Jurkat, Clone E6-1 (cell line): ENCODE measurements around the gene ADAMTSL1.

Experiments
- DNase-seq: peaks from one replicate; pipeline ENCODE4 v3.0.0-alpha.2; 2011; ENCODE audit warnings: low read depth, low spot score
- H3K4me3 ChIP-seq: 2 replicates; pipeline ENCODE4 v1.5.1; 2011; ENCODE audit warnings: mild to moderate bottlenecking, low read length, control low read depth, moderate library complexity

The ADAMTSL1 gene

DNA sequence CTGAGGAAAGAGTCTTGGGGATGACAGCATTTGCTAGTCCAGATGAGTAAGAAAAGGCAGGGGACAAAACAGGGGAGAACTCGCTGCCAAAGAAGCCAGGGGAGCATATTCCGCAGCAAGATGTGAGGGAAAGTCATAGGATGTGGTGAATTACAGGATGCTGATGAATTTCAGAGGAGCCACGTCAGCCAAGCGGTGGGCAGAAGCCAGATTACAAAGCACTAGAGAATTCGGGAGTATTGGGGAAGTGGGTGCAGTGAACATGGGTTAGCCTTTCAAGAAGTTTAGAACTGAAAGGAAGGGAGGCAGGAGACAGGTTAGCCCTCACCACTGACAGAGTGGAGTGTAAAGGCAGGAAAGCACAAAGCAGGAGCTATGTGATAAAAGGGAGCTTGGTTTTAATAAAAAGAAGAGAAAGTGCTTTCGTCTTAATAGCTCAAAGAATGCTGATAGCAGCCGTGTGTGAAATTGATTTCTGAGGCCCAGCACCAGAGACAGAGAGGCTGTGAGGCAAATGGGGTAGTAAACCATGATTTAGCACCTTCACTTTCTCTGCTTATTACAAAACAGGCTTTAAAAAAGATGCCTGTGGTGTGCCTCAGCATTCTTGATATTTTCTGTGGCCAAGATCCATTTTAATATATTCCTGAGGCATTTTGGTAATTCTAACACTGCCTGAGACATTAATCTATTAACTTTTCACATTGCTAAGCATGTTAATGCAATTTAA, 16.9 kb downstream of the ADAMTSL1 start:
- DNase-seq = no peak
- H3K4me3 ChIP-seq = no peak overlapping the region

DNA sequence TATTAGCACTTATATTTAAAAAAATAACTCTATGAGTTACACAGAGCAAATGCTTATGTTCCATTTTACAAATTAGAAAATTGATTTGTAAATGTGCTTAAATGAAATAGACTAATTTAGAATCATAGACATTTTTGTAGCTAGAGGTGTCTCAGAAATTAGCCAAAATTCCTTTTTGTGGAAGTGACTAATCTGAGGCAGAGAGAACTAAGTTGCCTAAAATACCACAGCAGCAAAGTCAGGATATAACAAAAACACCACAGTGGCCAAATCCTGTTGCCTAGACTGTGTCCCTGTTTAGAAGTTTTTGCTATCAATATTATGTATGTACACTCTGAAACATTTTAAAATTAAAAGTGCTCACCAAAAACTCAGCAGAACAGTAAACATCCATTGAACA, 18.7 kb downstream of the ADAMTSL1 start:
- H3K4me3 ChIP-seq = no peak overlapping the region
- DNase-seq = no peak

DNA sequence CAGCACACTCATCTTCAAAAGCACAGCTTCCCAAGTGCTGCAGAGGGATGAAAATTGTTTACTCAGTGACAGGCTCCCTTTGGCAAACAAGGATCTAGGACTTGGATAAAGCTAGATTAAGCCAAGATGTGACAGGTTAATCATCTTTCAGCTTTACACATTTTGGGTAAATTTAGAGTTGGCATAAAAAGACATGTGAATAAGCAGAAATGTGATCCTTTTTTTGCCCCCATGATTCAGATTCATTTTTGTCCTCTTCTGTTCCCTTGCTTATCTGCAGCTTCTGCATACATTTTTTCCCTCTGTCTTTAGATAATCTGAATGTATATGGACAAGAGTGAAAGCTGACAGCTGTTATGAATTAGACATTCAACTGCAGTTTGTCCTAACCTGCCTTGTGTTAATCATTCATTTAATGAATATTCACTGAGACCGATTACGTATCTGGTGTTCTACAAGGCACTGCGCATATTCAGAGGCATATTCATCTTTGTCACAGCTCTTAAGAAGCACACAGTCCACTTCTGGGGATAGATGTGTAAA, 19.6 kb downstream of the ADAMTSL1 start:
- DNase-seq = no peak

DNA sequence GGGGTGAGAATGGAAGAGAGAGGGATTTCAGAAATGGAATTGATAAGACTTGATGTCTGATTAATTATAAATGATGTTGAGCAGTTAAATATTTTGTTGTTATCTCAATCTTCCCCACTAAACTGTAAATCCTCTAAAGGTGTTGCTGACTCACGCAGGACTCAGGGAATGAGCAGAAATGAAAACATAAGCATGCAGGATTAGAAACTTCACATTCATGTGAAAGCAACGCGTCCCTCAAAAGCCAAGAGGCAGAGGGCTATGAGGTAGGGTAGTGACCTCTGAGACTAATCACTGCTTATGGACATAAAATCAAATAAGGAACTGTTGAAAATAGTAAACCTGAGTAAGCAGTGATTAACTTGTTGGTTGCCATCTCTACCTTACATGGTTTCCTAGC, 21.1 kb downstream of the ADAMTSL1 start:
- H3K4me3 ChIP-seq = no peak overlapping the region
- DNase-seq = no peak

More for the DNA sequence above, 19.6 kb downstream of the ADAMTSL1 start:
- no peak overlapping the region for H3K4me3 ChIP-seq

DNA sequence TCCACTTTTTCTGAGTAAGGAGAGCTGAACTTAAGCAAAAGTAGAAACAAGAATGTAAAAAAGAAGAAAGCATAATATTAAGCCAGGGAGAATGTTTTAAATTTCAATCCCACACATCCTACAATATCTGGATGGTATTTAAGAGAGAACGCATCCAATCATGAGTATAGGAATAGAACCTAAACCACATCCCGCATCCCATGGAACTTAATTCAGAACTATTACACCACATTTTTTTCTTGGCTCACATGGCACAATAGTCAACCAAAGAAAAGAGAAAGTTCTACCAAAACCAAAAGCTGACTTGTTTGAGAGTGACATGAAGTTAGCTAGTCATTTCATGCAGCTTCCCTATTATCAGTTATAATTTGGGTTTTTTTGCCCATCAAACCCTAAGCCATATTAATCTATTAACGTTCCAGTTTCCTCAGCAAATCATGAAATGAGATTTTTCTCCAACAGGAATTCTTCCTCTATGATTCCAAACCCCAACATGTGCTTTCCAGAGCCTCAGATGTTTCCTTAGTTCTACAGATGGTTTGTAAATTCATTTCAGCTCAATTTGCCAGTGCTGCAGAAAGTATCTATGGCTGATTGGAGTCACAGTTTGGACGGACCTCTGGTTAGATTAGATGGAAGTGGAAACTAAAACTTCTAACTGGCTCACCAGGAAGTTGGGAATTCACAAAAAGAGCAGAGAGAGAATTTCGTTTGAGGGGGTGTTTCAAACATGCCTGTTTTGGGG, 22.5 kb downstream of the ADAMTSL1 start:
- DNase-seq = no peak
- no peak overlapping the region for H3K4me3 ChIP-seq

DNA sequence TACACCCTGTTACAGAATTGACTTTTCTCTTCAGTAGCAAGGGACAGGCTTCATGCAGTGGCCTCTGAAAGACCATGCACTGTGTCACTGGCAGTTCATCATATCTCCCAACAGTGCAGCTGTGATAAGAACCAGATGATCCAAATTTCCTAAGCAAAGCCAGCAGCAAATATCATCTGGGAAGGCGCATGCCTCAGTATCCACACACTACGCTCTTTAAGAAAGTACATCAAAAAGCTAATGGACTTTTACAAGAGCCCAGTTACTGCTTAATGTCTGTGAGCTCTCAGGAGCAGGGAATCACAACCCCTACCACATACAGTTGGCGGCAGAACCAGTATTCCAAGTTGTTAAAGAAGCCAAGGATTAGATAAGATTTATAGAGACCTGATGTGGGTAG, 25.1 kb downstream of the ADAMTSL1 start:
- no peak for DNase-seq
- H3K4me3 ChIP-seq = no peak overlapping the region

DNA sequence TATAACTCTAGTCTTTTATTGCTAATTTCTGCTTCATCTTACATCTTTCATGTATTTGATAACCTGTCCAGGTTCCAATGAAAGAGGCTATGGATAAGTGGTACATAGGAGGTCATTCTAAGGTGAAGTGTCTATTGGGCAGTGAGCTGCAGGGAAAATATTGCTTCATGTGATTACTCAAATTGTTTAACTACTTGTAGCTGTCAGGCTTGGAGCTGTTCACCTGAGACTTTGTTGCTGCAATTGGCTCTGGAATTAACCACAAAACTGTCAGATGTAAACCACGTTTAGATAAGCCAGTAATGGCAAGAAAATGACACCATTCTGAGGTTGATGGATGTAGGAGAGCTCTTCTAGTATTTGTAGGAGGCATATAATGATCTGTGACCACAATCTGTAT, 26.0 kb downstream of the ADAMTSL1 start:
- H3K4me3 ChIP-seq = no peak overlapping the region
- DNase-seq = no peak

DNA sequence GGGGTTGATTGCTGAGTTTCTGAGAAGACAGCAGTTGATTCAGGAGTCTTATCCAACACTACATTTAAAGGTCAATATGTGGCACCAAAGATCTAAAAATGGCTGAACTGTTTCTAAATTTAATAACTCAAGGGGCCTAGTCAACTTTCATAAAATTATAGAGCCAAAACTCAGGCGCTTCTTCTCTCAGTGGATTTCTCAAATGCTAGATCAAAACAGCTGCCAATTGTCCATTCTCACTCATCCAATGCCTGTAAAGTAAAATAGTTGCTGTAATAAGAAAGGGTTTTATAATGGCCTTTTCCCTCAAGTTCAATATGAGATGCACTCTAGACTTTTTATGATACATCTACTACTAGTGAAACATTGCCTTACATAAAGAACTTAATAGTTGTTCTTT, 26.5 kb downstream of the ADAMTSL1 start:
- no peak for DNase-seq
- H3K4me3 ChIP-seq = no peak overlapping the region

DNA sequence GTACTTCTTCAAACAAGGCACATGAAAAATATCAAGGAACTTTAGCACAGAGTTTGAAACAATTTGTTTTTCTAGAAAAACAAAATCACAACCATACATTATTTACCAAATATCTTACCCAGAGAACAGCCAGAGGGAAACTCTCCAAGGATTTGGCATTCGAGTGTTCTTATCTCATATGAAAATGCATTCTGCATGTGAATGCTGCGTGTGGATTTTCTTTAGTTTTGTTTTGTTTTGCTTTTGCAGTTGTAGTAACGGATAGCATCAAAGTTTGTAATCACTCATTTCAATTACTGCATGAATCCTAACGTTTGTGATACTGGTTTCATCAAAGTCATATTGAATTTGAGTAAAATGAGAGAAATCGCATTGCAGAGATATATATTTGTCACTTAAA, 28.0 kb downstream of the ADAMTSL1 start:
- no peak overlapping the region for H3K4me3 ChIP-seq
- no peak for DNase-seq

DNA sequence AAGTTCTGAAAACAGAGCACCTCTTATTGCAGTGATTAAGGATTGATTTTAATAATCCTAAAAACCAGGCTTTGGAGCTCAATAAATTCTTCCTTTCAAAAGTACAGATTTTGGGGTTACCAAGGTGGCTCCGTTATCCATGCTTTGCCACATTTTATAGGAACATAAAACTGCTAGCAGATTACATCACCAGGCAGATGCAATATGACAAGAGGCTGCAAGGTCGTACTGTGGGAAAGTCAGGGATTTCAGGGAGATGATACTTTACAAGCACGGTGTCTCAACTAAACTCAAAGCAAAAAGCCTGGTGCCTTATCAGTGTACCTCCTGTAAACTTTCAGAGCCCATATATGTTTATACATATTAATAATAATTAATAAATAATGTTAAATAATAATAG, 28.6 kb downstream of the ADAMTSL1 start:
- H3K4me3 ChIP-seq = no peak overlapping the region
- no peak for DNase-seq

DNA sequence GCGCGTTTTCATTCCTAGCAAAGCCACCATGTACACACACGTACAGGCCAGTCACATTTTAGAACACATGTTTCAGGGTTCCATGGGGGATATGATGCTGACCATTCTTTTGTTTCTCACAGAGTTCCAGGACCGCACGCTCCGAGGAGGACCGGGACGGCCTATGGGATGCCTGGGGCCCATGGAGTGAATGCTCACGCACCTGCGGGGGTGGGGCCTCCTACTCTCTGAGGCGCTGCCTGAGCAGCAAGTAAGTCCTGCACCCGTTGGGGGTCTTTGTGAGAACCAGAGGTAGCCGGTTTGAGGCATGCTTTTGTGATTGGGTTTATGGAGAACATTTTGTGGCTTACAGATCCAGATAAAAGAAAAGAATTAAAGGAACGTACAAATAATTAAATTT, 30.8 kb downstream of the ADAMTSL1 start:
- no peak overlapping the region for H3K4me3 ChIP-seq
- no peak for DNase-seq

DNA sequence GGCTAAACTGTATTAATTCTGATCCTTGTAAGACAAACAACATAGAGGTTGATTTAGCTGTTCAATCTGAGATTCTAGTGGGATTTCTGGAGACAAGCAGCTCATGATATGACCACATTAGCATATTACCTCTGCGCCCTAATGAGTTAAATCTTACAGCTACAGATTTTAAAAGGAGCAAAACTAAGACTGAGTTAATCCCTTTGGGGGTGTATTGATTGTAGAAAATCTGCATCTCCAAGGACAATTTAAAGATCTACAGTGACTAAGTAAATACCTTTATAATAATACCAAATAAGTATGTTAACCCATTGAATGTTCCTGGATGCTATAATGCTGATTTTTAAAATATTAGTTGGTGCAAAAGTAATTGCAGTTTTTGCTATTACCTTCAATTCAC, 33.2 kb downstream of the ADAMTSL1 start:
- no peak for DNase-seq
- H3K4me3 ChIP-seq = no peak overlapping the region

DNA sequence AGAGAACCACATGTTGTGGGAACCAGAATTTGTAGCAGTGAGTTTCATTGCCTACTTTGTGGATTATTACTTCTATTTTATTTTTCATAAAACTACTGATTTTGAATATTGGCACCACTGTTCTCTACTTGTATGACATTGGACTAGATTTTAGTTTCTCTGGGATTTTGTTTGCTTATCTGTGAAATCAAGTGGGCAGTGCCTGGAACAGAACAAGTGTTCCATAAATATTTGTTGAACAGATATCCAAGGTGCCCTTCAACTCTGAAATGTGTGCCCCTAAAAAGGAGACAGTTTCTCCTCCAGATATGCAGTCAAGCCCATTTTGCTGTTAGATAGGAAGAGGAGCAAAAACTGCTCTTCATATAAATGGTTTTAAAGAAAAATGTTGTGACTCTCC, 42.6 kb downstream of the ADAMTSL1 start:
- H3K4me3 ChIP-seq = no peak overlapping the region
- DNase-seq = no peak

DNA sequence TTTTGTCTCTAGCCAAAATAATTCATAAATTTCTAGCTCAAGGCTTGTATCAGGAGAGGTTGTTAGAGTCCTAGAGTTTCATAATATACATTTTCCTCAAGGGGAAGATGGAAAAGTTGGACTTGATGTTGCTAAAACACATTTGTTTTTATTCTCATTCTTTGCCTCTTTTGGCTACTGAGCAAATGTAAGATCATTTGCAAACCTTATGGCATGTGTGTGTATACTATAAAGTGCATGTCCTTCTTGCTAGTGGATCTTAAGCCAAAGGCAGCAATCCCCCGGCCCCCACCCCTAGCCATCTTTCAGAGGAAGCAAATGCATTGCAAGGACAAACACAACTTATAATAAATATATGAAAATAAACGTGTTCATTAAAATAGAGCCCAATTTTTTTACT, 43.0 kb downstream of the ADAMTSL1 start:
- no peak for DNase-seq
- no peak overlapping the region for H3K4me3 ChIP-seq

DNA sequence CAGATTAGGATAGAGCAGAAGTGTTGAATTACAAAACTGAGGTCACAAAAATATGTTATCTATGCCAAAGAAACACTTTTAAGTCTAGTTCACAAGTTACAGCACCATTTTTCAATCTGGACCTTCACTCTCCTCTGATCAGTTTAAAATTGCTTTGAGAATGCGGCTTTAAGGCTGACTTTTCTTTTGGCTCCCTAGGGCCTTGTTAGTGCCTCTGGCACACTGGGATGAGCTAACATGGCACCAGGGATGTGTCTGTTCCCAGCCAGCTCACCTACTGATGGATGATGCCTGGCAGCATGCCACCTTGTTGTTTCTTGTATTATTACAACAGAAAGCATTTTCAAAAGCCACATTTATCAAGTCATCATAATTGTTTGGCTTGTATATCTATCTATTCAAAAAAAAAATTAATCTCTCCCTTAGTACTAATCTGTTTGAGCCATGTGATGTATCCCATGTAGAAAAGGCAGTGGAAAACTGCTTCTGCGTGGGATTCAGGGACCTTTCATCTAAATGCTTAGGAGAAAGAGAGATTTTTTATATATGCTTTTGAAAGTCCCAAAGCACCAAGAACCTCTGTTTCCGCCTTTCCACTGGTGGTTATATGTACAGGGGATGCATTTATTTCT, 46.6 kb downstream of the ADAMTSL1 start:
- no peak for DNase-seq
- no peak overlapping the region for H3K4me3 ChIP-seq

DNA sequence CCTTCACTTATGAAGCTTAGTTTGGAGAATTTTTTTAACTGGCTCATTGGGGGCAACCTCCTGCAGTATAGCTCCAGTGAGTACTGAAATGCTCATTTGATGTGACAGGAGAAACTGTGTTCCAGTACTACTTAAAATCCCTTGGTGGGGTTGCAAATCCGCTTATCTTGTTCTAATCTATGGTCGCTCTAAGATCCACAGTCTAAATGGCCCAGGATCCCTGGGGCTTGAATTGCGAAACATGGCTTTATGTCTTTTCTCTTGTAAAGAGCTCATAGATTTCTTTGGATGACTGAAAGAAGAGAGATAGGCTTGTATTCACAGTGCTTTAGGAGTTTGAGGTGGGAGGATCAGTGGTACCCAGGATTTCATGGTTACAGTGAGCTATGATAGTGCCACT, 52.7 kb downstream of the ADAMTSL1 start:
- H3K4me3 ChIP-seq = no peak overlapping the region
- no peak for DNase-seq

DNA sequence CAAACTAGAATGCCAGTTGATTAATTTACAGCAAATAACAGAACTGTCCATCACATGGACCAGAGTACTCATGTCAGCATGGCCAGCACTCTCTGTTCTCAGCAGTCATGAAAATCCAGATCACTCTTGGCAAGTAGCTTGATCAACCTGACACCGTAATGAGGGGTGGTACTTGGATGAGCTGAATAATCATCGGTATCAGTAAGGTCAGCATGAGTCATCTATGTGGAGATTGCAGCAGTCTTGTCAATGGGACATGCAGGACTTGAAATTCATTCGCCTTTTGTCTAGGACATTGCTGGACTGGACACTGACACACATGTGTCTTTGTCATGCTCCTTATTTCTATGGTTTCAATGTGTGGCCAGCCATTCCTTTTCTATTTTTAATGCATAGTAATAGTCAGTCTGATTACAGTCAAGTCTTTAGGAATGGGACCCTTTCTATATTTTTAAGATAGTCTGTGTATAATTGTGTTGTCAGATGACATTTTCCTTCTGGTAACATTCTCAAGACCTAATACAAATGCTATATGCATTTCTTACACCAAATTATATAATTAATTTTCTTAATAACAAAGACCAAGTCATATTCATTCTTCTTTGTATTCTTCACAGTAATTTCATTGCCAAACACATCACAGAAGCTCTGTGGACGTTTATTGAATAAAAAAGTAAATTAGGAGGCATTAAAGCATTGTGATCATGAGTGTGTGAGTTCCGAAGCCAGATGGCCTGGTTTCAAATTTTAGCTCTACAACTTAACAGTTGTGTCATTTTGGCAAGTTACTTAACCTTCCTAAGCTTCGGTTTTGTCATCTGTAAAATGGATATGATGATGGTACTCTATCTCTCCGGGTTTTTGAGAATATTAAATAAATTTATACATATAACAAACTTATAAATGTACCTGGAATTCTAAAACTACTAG, 57.4 kb downstream of the ADAMTSL1 start:
- no peak overlapping the region for H3K4me3 ChIP-seq
- no peak for DNase-seq

DNA sequence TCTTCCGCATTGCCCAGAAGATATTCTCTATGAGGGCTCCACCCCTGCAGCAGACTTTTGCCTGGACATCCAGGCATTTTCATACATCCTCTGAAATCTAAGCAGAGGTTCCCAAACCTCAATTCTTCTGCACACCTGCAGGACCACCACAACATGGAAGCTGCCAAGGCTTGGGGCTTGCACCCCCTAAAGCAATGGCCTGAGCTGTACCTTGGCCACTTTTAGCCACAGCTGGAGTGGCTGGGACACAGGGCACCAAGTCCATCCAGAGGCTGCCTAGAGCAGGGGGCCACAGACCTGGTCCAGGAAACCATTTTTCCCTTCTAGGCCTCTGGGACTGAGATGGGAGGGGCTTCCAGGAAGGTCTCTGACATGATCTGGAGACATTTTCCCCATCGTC, 60.7 kb downstream of the ADAMTSL1 start:
- no peak overlapping the region for H3K4me3 ChIP-seq
- DNase-seq = no peak

DNA sequence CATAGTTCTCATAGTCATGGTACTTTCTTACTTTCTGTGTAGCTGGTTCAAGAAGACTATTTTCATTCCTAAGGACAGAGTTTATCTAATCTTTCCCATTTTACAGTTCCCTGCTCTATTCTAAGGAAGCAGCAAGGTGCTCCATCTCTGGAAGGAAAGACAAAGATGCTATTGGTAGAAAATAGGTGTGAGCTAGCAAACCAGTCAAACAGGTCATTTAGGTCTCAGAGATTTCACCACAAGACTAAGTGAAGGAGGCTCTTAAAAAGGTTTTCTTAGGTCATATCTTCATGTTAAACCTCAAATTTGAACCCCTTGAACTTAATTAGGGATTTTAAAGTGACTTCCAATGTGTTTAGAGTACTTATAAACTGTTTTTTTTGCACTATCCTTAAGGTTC, 62.6 kb downstream of the ADAMTSL1 start:
- no peak overlapping the region for H3K4me3 ChIP-seq
- no peak for DNase-seq
